Left forelimb (tissue), 1 donor: ENCODE results near the gene RNASE7.

Experiments used
- DNase-seq: peaks from one replicate; pipeline ENCODE4 v3.0.0-alpha.2; 2018; ENCODE audit warnings: low spot score

RNASE7 gene

DNA sequence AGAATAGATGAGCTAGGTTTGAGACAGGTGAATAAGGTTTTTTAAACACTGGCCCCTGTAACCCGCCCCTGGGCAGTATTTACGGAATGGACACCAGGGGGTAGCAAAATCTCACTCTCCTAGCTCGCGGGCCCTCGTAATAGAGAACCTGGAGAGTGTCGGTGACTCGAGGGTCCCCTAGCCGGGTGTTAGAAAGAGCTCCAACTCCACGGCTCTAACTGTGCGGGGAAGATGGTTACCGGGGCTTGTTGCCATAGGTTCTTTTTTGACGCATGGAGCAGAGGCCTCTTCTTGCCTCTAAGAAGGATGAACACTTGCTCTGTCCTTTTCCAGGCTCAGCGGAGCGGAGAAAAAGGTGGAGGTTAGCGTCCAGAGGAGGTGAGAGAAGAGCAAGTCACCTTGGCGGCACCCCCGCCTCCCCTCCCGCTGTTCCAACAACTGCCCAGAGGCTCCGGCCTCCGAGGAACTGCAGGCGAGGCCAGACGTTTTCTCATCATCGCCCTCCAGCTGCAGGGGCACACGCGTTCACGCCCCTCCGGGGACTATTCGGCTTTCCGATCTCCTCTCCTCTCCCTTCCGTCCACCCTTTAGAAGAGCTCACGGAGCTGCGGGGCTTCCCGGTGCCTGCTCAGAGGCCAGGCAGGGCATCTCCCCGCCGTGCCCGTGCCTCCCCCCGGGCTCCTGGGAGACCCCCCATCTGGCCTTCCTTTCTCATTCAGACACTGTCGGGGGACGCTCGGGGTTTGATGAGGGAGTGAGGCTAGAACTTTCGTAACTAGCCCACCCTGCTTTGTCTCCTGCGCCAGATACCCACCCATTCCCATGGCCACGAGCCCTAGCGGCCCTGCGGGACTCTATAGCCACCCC lies 26.6 kb downstream of the RNASE7 start:
- no peak for DNase-seq

DNA sequence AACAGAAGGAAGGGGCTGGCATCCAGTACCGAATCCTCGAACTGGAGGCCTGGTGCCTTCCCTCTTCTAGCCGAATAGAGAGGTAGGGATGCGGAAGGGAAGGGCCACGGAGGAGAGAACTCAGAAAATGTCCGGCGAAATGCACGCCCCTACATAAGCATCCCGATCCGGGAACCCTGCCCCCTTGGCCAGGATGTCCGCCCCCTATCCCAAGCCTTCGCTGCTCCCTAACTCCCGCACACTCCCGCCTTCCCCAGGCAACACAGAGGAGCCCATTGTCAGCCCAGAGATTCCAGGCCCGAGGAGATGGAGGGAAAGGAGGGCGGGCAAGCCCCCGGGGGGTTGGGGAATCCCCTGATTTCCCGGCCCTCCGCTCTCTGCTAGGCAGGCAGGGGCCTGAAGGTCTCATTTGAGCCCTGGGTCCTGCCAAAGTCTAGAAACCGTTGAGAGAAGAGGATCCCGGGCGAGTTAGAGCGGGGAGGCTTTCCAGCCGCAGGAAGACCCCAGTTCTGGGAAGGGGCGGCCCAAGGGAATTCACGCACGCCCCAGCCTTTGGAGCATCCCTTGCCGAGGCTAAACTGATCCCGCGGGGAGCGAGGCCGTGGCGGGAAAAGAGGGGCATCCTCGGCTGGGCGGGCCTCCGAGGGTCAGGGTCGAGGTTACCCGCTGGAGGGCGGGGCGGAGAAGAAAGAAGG lies 27.4 kb downstream of the RNASE7 start:
- peak; percentile 87 for DNase-seq

DNA sequence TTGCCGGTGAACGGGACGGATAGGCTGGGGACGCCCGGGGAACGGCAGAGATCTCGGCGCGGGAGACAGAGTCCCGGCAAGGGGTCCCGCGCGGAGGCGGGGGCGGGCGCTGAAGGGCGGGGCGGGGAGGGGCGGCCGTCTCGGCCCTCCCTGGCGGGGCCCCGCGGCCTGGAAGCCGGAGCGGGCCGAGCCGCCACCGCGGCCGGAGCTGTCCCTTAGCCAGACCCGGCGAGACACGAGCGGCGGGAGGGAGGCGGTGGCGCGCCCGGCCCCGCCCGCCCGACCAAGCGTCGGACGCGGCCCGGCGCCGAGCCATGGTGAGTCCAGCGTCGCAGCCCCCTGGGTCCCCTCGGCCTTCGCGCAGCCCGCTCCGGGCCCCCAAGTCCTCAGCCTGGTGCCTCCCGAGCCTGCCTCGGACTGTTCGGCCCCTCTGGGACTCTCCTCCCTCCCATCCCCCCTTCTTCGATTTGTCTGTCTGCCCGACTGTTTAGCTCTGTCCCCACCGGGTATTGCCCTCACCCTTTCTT lies 28.0 kb downstream of the RNASE7 start, which contains the start of gene ARHGEF40:
Gene ARHGEF40, plus strand, starts transcription at position 222 of the 527 bp plus-strand sequence. Its CDS starts 93 bp downstream, at position 315.
- DNase-seq = peak; percentile 87

DNA sequence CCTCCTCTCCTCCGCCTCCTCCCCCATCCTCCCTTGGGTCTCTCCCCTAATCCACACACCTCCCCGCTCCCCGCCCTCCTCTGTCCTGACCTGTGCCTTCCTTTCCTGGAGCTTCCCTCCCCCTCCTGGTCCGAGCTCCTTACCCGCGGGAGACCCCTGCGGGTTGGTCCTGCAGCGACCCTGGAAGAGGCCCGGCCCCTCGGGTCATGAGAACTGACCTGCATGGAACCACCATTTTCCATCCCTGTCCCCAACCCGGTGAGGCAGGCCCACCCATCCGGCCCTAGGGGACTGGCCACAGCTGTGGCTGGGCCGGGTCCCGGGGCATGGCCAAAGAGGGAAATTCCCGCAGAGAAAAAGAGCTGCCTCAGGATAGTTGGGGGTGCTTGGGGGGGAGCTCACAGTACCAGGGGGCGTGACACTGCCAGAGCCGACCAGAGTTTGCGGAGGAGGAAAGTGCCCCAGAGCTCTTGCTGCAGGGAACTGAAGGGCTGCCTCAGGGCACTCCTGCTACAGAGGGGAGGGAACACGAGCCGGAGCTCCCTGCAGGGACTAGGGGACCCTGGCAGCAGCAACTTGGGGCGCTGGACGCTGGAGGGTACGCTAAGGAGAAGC lies 28.6 kb downstream of the RNASE7 start:
- no peak for DNase-seq

DNA sequence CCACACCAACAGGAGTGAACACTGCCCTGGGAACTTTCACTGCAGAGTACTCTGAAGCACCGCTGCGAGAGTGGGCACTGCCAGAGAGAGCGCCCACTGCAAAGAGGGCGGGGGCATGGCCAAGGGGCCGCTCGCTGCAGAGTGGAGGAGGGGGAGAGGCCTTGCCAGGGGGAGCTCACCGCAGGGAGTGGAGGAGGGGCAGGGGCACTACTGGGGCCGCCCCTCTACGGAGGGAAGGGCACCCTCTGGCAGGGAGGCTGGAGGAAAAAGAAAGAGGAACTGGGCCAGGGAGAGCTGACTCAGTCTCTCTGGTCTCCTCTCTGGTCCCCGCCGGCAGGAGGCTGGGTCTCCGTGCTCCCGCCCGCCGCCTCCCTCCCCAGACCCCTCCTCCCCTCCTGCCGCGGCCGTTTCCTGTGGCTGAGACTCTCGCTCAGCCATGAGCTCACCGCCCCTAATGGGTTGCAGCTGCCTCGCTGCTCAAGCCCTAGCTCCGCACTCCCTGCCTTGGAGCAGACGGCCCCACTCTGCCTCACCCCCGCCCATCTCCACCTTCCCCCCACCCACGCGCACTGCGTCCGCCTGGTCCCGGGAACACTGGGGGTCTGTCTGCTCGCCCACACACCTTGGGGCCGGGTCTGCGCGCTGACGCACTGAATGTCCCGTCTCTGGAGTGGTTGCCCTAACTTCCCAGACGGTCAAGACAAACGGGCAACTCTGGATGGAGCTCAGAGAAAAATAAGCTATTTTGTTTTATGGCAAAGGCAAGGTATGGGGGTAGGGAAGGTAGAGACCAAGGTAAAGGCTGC lies 29.3 kb downstream of the RNASE7 start:
- peak; percentile 96 for DNase-seq

DNA sequence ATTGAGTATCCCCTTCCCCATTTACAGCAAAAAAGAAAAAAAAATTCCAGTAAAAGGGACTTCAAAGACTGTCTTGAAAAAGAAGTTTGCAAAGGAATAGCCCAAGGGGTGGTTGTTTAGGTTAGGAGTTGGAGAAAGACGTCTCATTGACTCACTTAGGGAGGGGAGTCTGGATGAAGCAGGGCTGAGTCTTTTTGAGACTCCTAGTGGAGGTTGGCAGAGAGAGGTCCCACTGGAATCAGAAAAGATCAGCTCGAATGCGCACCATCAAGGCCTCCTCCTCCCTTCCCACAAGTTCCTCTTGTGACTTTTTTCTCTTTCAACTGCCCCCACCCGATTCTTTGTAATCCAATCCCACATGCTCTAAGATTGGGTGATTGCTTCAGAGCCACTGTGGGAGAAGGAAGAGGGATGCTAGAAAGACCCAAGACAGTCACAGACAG lies 29.9 kb downstream of the RNASE7 start:
- DNase-seq = no peak

DNA sequence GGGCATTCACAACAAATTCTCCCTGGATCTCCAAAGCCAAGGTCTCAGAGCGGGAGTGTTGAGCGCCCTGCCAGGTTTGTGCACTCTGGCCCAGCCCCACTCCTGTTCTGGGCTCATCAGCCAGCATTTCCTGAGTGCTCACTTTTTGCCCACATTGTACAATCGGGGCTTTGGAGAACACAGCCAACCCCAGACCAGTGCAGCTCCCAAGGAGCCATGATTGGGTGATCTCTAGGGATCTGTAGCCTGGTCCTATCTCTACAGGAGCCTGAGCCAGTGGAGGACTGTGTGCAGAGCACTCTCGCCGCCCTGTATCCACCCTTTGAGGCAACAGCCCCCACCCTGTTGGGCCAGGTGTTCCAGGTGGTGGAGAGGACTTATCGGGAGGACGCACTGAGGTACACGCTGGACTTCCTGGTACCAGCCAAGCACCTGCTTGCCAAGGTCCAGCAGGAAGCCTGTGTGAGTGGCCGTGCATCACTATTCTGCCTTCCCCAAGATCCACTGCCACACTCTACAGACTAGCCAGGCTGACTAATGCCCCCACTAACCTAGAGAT lies 30.7 kb downstream of the RNASE7 start:
- no peak for DNase-seq

DNA sequence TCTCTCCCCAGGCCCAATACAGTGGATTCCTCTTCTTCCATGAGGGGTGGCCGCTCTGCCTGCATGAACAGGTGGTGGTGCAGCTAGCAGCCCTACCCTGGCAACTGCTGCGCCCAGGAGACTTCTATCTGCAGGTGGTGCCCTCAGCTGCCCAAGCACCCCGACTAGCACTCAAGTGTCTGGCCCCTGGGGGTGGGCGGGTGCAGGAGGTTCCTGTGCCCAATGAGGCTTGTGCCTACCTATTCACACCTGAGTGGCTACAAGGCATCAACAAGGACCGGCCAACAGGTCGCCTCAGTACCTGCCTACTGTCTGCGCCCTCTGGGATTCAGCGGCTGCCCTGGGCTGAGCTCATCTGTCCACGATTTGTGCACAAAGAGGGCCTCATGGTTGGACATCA lies 31.8 kb downstream of the RNASE7 start:
- DNase-seq = no peak

DNA sequence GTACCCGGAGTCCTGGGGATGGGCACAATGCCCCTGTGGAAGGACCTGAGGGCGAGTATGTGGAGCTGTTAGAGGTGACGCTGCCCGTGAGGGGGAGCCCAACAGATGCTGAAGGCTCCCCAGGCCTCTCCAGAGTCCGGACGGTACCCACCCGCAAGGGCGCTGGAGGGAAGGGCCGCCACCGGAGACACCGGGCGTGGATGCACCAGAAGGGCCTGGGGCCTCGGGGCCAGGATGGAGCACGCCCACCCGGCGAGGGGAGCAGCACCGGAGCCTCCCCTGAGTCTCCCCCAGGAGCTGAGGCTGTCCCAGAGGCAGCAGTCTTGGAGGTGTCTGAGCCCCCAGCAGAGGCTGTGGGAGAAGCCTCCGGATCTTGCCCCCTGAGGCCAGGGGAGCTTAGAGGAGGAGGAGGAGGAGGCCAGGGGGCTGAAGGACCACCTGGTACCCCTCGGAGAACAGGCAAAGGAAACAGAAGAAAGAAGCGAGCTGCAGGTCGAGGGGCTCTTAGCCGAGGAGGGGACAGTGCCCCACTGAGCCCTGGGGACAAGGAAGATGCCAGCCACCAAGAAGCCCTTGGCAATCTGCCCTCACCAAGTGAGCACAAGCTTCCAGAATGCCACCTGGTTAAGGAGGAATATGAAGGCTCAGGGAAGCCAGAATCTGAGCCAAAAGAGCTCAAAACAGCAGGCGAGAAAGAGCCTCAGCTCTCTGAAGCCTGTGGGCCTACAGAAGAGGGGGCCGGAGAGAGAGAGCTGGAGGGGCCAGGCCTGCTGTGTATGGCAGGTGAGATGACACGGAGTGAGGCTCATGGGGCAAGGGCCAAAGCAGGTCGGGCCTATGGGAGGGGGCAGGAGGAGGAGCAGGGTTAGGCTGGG lies 32.5 kb downstream of the RNASE7 start:
- DNase-seq = no peak

DNA sequence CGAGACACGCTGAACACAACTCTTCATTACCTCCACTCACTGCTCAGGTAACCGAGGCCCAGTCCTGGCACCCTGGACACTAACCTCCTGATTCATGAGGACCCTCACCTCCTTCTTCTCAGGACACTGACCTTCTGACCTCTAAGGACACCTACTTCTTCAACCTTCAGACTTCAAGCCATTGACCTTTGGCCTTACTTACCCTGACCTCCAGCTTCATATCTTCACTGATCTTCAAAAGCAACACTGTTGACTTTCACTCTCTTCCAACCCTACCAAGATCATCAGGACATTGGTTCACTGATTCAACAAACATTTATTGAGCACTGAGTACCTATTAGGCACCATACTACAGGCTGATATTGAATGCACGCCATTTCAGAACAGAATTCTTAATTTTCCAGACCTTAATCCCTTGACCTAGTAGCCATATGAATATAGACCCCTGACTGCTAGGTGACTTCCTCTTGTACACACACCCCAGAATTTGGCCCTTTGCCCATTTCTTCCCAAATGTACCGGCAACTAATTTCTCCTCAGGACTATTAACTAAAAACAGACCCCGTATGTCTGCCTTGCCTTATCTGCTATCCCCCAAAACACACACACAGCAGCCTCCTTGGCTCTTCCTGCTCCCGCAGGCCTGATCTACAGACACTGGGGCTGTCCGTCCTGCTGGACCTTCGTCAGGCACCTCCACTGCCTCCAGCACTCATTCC lies 33.7 kb downstream of the RNASE7 start:
- no peak for DNase-seq

DNA sequence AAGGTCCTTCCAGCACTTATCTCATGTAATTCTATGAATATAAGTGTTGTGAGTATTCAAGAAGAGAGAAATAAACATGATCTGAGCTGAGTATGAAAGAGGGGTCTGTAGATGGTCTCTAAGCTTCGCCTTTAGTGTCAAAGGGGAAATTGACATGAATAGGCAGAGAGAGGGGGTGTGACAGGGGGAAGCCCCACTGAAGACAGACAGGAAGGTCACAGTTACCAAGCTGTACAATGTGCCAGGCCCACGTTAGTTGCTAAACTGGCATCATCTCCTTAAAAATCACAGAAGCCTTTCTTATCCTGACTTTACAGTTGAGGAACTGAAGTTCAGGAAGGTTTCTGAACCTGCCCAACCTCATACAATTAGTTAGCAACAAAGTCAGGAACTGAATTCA lies 35.5 kb downstream of the RNASE7 start:
- no peak for DNase-seq

DNA sequence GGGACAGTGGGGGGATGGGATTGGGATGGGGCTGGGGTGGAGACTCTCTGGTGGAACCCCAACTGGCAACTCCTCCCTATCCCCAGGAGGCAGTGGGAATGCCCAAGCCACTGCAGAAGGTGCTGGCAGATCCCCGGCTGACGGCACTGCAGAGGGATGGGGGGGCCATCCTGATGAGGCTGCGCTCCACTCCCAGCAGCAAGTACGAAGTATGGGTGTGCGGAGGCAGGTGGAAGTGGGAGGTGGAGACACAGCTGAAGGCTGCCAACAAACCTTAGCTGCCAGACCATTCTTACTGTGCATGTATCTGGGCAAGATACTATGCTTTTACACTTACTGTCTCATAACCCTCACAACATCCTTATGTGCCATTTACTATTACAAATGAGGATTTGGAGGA lies 36.1 kb downstream of the RNASE7 start:
- no peak for DNase-seq

DNA sequence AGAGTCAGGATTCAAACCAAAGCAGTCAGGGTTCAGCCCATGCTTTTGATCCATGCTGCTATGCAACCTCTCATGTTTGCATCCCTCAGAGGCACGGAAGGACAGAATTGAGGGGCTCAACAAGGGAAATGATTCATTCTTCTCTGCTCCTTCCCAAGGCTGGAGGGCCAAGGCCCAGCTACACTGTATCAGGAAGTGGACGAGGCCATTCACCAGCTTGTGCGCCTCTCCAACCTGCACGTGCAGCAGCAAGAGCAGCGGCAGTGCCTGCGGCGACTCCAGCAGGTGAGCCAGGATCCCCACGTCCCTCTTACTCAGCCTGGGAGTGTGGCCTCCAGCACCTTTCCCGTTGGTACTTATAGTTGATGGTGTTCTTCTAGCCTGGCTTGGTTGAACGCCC lies 36.6 kb downstream of the RNASE7 start:
- no peak for DNase-seq

DNA sequence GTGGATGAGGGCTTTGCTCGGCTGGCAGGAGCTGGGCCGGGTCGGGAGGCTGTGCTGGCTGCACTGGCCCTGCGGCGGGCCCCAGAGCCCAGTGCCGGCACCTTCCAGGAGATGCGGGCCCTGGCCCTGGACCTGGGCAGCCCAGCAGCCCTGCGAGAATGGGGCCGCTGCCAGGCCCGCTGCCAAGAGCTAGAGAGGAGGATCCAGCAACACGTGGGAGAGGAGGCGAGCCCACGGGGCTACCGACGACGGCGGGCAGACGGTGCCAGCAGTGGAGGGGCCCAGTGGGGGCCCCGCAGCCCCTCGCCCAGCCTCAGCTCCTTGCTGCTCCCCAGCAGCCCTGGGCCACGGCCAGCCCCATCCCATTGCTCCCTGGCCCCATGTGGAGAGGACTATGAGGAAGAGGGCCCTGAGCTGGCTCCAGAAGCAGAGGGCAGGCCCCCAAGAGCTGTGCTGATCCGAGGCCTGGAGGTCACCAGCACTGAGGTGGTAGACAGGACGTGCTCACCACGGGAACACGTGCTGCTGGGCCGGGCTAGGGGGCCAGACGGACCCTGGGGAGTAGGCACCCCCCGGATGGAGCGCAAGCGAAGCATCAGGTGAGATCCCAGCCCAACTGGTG lies 39.5 kb downstream of the RNASE7 start:
- peak; percentile 53 for DNase-seq

DNA sequence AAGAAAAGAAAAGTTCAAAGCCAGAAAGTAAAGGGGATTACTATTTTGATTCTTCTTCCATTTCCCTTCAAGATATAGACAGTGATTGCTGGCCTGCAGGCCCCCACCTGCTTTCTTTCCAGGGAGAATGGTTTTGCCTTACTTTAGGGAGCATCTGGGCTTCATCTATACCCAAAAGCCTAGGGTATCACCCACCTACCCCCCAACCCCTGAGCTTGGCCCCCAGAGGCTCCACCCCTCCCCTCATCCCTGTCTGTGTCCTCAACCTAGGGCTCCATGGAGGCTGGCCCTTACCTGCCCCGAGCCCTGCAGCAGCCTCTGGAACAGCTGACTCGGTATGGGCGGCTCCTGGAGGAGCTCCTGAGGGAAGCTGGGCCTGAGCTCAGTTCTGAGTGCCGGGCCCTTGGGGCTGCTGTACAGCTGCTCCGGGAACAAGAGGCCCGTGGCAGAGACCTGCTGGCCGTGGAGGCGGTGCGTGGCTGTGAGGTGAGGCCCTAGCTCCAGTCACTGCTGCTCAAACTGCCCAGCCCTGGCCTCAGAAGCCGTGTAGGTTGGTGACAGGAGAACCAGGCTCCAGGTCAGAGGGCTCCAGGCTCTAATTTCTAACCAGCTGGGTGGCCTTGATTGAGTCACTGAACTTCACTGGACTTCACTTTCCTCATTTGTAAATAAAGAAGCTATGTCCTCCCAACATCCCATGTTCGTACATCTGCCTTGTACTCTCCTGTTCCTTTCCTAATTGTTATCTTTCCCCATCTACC lies 41.6 kb downstream of the RNASE7 start:
- peak; percentile 53 for DNase-seq

DNA sequence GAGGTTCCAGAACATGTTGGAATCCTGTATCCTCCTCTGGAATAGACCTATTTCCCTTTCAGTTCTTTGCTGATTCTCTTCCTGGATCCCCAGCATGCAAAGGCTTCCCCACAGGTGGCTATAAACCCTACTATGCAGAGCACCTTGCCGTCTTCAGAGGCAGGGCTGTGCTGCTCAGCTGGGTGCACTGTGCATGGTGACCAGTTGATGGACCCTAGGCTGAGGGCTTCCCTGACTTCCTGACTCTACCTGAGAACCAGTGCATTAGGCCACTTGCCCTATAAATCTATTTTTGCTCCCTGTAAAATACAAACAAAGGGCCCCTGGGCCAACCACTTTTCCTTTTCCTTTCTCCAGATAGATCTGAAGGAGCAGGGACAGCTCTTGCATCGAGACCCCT lies 42.2 kb downstream of the RNASE7 start:
- DNase-seq = no peak

DNA sequence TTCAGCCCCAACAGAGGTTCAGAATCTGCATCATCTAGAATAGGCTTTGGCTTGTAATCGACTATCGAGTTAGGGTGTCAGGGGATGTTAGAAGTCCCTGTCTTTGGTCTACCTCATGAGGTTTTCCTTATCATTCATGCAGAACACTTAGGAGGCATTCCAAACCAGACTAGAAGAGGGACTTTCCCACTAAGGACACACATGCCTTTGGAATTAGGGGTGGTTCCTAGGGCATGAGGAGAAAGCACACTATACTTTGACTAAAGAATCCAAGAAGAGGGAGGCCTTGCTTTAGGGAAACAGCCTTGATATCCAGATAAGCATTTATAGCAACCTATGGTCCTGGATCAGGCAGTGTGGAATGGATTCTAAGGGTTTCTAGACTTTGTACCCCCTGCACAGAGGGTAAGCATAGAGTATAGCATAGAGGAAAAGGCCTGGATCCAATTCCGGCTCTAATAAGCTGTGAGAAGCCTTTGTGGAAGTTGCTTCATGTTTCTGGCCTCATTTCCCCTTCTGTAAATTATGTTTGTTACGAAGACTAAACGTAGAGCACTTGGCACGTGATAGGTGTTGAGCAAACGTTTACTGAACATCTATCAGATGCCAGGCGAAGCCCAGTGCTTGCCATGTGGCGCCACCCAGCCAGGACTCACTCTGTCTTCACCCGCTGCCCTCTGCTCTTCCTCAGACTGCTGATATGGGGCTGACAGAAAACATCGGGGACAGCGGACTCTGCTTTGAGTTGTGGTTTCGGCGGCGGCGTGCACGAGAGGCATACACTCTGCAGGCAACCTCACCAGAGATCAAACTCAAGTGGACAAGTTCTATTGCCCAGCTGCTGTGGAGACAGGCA lies 43.1 kb downstream of the RNASE7 start:
- no peak for DNase-seq

DNA sequence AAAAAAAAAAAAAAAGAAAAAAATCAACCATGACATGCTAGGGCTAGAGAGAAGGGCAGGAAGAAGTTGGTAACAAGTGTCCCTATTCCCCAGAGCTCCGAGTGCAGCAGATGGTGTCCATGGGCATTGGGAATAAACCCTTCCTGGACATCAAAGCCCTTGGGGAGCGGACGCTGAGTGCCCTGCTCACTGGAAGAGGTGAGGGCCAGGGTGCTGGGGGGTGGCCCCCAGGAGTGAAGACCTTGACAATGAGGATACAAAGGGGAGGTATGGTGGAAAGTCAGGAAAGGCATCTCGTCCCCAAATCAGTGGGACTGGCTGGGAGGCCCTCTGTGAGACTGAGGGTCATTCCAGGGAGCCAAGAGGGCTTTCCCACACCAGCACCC lies 44.7 kb downstream of the RNASE7 start:
- no peak for DNase-seq
